LNCAP (cell line): ENCODE data around the gene PIGV.

Experiments
- TF ChIP-seq, protein P1 (sequence below): fragments of 450-650 bp; IDR thresholded peaks from 2 replicates; pipeline ENCODE4 v1.5.1; 2017; ENCODE audit warnings: mild to moderate bottlenecking

Gene PIGV

DNA sequence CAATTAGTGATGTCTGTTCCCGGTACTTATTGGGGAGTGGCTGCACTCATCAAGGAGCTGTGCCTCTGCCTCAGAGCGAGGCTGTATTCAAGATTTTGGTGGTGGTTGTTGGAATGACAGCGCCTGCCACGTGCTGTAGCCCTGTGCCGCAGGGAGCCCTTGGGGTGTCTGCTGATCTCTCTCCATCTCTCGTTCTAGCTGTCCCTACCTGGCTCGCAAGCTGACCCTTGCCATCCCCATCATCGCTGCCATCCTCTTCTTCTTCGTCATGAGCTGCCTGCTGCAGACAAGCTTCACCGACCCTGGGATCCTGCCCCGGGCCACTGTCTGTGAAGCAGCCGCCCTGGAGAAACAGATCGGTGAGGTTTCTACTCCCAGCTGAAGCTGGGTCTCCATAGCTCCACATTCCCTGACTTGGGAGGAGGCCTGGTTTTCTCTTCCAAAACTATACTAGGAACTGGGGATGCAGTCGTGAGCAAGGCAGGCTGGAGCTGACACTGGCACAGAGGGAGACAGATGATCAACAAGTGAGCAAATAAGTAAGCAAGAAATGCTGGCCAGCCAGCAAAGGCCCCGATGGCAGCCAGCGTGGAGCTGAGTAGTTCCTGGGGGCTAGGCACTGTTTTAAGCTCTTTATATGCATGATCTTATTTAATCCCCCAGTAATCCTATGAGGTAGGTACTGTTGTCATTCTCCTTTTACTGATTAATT lies 44.7 kb downstream of the PIGV start:
- TF ChIP-seq, protein P1, sequence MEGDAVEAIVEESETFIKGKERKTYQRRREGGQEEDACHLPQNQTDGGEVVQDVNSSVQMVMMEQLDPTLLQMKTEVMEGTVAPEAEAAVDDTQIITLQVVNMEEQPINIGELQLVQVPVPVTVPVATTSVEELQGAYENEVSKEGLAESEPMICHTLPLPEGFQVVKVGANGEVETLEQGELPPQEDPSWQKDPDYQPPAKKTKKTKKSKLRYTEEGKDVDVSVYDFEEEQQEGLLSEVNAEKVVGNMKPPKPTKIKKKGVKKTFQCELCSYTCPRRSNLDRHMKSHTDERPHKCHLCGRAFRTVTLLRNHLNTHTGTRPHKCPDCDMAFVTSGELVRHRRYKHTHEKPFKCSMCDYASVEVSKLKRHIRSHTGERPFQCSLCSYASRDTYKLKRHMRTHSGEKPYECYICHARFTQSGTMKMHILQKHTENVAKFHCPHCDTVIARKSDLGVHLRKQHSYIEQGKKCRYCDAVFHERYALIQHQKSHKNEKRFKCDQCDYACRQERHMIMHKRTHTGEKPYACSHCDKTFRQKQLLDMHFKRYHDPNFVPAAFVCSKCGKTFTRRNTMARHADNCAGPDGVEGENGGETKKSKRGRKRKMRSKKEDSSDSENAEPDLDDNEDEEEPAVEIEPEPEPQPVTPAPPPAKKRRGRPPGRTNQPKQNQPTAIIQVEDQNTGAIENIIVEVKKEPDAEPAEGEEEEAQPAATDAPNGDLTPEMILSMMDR: no peak

DNA sequence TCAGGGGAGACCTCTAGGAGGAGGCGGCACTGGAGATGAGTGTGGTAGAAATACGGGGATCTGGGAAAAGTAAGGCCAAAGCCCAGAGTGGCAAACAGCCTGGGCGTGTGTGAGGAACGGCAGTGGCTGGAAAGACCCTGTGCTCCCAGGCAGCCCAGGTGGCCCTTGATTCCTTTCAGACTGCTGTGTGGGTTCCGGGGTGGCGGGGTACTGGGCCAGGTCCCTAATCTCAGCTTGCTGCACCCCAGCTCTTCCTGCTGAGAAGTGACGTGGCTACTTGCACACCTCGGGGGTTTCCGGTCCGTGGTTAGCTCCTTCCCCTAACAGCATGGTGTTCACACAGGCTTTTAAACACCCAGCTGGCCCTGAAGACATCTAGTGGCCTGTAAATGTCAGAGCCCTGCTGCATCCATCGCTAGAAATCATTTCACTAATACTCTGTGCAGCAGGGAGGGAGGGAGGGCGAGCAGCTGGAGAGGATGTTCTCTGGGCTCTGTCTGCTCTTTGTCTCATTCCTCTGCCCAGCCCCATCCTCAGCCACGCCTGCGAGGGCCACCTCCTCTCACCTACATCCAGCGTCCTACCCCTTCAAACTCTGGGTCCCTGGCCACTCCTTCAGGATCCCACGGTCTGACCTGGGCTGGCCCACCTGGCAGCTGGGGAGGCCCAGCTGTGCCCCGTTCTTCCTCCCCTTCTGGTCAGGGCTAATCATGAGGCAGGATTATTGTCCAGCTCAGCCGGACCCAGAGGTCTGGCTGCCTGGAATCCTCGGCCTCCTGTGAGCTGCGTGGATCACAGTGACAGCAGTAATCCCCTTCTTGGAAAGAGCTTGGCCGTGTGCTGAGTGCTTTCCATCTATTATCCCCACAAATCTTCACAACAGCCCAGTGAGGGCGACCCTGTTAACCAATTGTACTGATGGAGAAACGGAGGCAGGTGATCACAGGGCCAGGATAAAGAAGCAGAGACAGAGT lies 46.0 kb downstream of the PIGV start:
- TF ChIP-seq, protein P1: no peak

DNA sequence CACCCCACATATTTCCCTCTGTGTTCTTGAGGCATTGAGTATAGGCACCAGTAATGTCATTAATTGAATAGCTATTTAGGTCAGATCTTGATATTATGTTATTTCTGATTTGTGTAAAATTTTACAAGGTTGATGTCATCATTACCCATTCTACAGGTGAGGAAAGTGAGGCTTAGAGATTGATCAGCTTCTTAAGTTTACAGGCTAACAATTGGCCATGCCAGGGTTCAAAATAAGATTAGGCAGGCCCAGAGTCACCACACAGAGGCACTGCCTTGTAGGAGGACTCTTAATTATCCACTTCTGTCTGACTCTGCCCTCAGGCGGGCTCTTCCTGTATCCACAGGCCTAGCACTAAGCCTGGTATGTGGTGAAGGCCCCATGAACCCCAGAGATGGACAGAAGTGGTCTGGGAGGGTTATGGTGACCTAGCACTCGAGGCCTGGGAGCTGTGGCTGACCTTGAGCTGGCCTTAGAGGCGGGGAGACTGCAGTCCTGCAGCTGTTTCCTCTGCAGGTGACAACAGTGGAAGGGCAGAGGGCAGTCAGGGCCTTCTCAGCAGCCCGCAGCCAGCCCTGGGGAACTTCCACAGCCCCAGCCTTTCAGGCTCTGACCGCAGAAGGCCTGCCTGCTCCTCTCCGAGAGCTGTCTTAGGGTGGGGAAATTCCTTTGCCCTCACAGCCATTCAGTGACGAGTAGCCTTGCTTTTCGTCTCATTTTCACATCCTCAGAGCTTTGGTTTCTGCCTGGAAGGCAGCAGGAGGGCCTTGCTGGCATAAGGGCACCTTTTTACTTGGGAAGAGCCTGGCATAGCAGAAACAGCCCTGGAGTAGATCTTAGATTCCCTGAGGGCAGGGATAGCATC lies 51.0 kb downstream of the PIGV start:
- TF ChIP-seq, protein P1: no peak

DNA sequence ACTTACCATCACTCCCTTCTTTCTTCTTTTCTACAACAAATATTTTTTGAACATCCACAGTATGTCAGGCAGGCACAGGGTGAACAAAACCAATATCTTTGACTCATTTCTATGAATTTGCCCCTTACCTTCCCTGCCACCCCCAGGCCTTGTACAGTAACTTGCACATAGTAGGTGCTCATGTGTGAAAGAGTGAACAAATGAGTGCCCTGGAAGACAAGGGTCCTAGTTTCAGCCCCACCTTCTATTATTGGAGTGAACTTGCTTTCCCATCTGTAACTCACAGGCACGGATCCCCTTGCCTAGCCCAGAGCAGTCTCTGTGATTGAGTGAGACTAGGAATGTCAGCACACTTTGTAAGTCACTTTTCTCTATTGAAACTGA lies 51.6 kb downstream of the PIGV start:
- TF ChIP-seq, protein P1: no peak

DNA sequence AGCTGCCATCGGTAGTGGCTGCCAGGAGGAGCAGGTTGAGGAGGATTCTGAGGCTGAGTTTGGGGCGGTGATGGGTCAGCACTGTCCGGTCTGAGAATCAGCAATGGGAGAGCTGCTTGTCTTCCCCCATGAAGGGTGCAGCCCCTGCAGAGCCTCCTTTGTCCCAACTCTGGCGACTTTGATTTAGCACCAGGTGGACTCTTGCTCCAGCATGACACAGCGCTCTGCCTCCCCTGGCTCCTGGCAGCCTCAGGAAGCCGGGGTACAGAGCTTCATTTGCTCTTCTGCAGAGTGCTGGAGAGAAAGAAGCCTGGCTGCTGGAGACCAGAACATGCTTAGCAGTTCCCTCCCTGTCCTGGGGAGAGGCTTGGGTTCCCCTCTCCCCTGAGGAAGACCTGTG lies 52.0 kb downstream of the PIGV start:
- TF ChIP-seq, protein P1: no peak

DNA sequence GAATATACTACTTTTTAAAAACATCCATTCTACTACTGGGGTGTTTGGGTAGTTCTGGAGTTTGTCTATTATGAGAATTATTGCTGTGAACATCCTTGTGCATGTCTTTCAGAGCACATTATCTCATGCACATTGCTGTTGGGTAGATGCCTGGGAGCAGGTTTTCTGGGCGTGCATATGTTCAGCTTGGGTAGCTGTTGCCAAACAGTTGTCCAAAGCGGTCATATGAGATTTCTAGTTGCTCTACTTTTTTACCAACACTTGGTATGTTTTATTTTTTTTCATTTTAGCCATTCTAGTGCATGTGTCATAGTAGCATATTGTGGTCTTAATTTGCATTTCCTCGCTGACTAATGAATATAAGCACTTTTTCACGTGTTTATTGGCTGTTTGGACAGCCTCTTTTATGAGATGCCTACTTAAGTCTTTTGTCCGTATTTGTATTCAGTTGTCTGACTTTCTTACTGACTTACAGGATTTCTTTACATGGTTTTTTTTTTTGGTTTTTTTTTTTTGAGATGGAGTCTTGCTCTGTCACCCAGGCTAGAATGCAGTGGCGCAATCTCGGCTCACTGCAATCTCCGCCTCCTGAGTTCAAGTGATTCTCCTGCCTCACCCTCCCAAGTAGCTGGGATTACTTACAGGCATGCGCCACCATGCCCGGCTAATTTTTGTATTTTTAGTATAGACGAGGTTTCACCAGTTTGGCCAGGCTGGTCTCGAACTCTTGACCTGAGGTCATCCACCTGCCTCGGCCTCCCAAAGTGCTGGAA lies 56.9 kb downstream of the PIGV start:
- TF ChIP-seq, protein P1: no peak
